B cell (primary cell): Measurements from ENCODE around the gene ADM5. TPM values are rescaled to one million over a fixed set of nuclear protein-coding genes. Genes with fewer than 3 reads are reported as not detected.

Experiments used
- ATAC-seq: fragments of 200-7000 bp; cut with Tn5 transposase; one replicate; pipeline ENCODE4 v1.10.0; 2021; ENCODE audit warnings: low read depth, mild to moderate bottlenecking, moderate number of reproducible peaks, moderate library complexity
- CTCF ChIA-PET: fragments of 350-600 bp; sonication (Branson Sonifier 250); formaldehyde crosslinking; loops from one replicate; lab custom pipeline; 2021; ENCODE audit warnings: antibody characterized with exemption, inconsistent platforms; lab: Charles Lee
- POLR2A ChIA-PET: fragments of 350-600 bp; sonication (Branson Sonifier 250); formaldehyde crosslinking; loops from one replicate; lab custom pipeline; 2021; ENCODE audit warnings: antibody characterized with exemption; lab: Charles Lee
- DNase-seq: peaks from one replicate; pipeline ENCODE4 v3.0.0; 2013
- H2AFZ ChIP-seq: 2 replicates; pipeline ENCODE4 v1.6.1; 2012; ENCODE audit warnings: mild to moderate bottlenecking, low read depth, low read length; ENCODE audit not compliant: insufficient read depth, poor library complexity, severe bottlenecking
- H3K27ac ChIP-seq, 2 donors: 1 replicate in 1 of 2; 2 replicates in 1 of 2; pipeline ENCODE4 v1.5.1; 2012 to 2013; ENCODE audit warnings: low read length in 2 of 2, mild to moderate bottlenecking in 2 of 2, moderate library complexity in 1 of 2
- H3K27me3 ChIP-seq, 4 experiments: fragments of 200-600 bp in 1 of 4; sonication (generic) in 1 of 4; replicated peaks in 1 of 4; 1 replicate in 2 of 4; 2 replicates in 2 of 4; pipeline versions ENCODE4 v1.6.1 to v1.7.0; 2013 to 2016; ENCODE audit warnings: low read length in 3 of 4, mild to moderate bottlenecking in 2 of 4, mixed read lengths in 1 of 4, moderate library complexity in 1 of 4; ENCODE audit not compliant: insufficient read depth in 4 of 4, control insufficient read depth in 3 of 4; ENCODE audit errors: control extremely low read depth in 1 of 4
- H3K36me3 ChIP-seq, 2 experiments: replicated peaks in 1 of 2; 1 replicate in 1 of 2; 2 replicates in 1 of 2; pipeline versions ENCODE4 v1.6.1 to v1.7.1; 2013; ENCODE audit warnings: low read length in 1 of 2; ENCODE audit not compliant: insufficient read depth in 2 of 2, control insufficient read depth in 1 of 2; ENCODE audit errors: control extremely low read depth in 1 of 2, extremely low read depth in 1 of 2
- H3K4me1 ChIP-seq, 2 donors: fragments of 200-600 bp in 1 of 2; sonication (generic) in 1 of 2; 1 replicate in 1 of 2; 2 replicates in 1 of 2; pipeline versions ENCODE4 v1.5.1 to v1.6.1; 2013 to 2017; ENCODE audit warnings: low read length in 2 of 2; ENCODE audit not compliant: control insufficient read depth in 2 of 2, insufficient read depth in 2 of 2
- H3K4me2 ChIP-seq: replicated peaks from 2 replicates; pipeline ENCODE3; 2012; ENCODE audit warnings: mild to moderate bottlenecking, low read depth, low read length; ENCODE audit not compliant: poor library complexity, severe bottlenecking
- H3K4me3 ChIP-seq, 5 experiments: fragments of 200-600 bp in 1 of 5; sonication (generic) in 1 of 5; 1 replicate in 3 of 5; 2 replicates in 2 of 5; pipeline versions ENCODE4 v1.5.1 to v1.7.0; 2011 to 2016; ENCODE audit warnings: low read length in 4 of 5, mild to moderate bottlenecking in 4 of 5, low read depth in 2 of 5, control low read depth in 1 of 5, moderate library complexity in 1 of 5; ENCODE audit not compliant: insufficient read depth in 1 of 5; ENCODE audit errors: control extremely low read depth in 1 of 5, extremely low read depth in 1 of 5
- H3K79me2 ChIP-seq: fragments of 200-600 bp; sonication (generic); one replicate; pipeline ENCODE4 v1.6.0; 2016; ENCODE audit warnings: low read length; ENCODE audit not compliant: control insufficient read depth, insufficient read depth
- H3K9ac ChIP-seq: fragments of 200-600 bp; sonication (generic); 2 replicates; pipeline ENCODE4 v1.6.1; 2017; ENCODE audit warnings: mild to moderate bottlenecking, low read length, moderate library complexity
- H3K9me3 ChIP-seq, 3 donors: one replicate each; pipeline versions ENCODE4 v1.6.1 to v1.7.1; 2013; ENCODE audit warnings: low read length in 2 of 3; ENCODE audit not compliant: control insufficient read depth in 2 of 3, insufficient read depth in 1 of 3; ENCODE audit errors: control extremely low read depth in 1 of 3
- H4K20me1 ChIP-seq: 2 replicates; pipeline ENCODE4 v1.6.0; 2012; ENCODE audit warnings: mild to moderate bottlenecking, low read length; ENCODE audit not compliant: insufficient read depth, control insufficient read depth, poor library complexity, severe bottlenecking
- H3K27ac Mint-ChIP-seq: one replicate; pipeline ENCODE4 v1.8.0; 2021; ENCODE audit warnings: mixed read lengths
- H3K27me3 Mint-ChIP-seq: one replicate; pipeline ENCODE4 v1.8.0; 2021; ENCODE audit warnings: mixed read lengths
- H3K4me1 Mint-ChIP-seq: one replicate; pipeline ENCODE4 v1.8.0; 2021; ENCODE audit warnings: mixed read lengths
- H3K4me3 Mint-ChIP-seq: one replicate; pipeline ENCODE4 v1.8.0; 2021; ENCODE audit warnings: mixed read lengths
- H3K9me3 Mint-ChIP-seq: one replicate; pipeline ENCODE4 v1.8.0; 2022; ENCODE audit warnings: mixed read lengths; ENCODE audit not compliant: insufficient read depth
- EZH2 ChIP-seq: IDR thresholded peaks from 2 replicates; pipeline ENCODE4 v1.6.1; 2012; ENCODE audit warnings: borderline replicate concordance, low read depth, mild to moderate bottlenecking, moderate library complexity, low read length; ENCODE audit not compliant: insufficient read depth, poor library complexity, severe bottlenecking
- WGBS: methylation state at CpG from one replicate; pipeline ENCODE4 v1.1.5; 2013; ENCODE audit warnings: missing lambda C conversion rate; ENCODE audit not compliant: insufficient coverage; 5-methylcytosine and 5-hydroxymethylcytosine counted together
- intact Hi-C: fragments of 100-400 bp; cut with micrococcal nuclease; formaldehyde crosslinking; loops from one replicate; pipeline ENCODE4 v1.10.0; 2022
- polyA plus RNA-seq: library from polyadenylated mRNA; depleted of rRNA; stranded (reverse); fragments of >200 nt; gene quantifications from 2 replicates; pipeline ENCODE4 v1.2.3, GENCODE V29; 2012
- total RNA-seq, 2 donors: library from RNA; stranded (reverse); fragments of 120-200 nt in 1 of 2; gene quantifications; 1 replicate in 1 of 2; 2 replicates in 1 of 2; pipeline versions ENCODE4 v1.2.3 to v1.2.4, GENCODE V29; 2013 to 2022
- TF ChIP-seq, protein P1 (sequence below): fragments of 200-600 bp; IDR thresholded peaks from one replicate; pipeline ENCODE4 v1.8.0; 2022; ENCODE audit warnings: antibody characterized with exemption, mild to moderate bottlenecking

Gene ADM5
- total and polyA plus RNA-seq, 2 donors (not counting 1 experiment from before 2014, with no cell fraction given): 5.6 to 8.4 TPM

- CTCF ChIA-PET: interaction anchor here (0.6 to 1.9 kb wide), 5 partner anchors 10 to 177 kb away, joined by 3 to 8 read pairs (median 7); partner anchors contain the start of genes NOSIP and PRRG2
- Histone ChIP-seq H3K79me2 (peaks cover 61% of the 10 kb centered on the region), H3K4me3 (no peak overlapping the region), H3K4me2 (no peak overlapping the region), H3K9ac (no peak overlapping the region), H4K20me1 (peaks cover 84% of the 10 kb centered on the region), H2AFZ (no peak overlapping the region), H3K36me3 (peaks cover 0 to 55% of the 10 kb centered on the region in 2 experiments), H3K27ac (no peak overlapping the region), H3K4me1 (peaks cover 26 to 33% of the 10 kb centered on the region in 2 donors), H3K27me3 (no peaks in the 10 kb centered on the region), H3K9me3 (no peaks in the 10 kb centered on the region)
- no peak for ATAC-seq
- no peak overlapping the region for H3K4me3 Mint-ChIP-seq
- TF ChIP-seq EZH2: no peak
- TF ChIP-seq, protein P1, sequence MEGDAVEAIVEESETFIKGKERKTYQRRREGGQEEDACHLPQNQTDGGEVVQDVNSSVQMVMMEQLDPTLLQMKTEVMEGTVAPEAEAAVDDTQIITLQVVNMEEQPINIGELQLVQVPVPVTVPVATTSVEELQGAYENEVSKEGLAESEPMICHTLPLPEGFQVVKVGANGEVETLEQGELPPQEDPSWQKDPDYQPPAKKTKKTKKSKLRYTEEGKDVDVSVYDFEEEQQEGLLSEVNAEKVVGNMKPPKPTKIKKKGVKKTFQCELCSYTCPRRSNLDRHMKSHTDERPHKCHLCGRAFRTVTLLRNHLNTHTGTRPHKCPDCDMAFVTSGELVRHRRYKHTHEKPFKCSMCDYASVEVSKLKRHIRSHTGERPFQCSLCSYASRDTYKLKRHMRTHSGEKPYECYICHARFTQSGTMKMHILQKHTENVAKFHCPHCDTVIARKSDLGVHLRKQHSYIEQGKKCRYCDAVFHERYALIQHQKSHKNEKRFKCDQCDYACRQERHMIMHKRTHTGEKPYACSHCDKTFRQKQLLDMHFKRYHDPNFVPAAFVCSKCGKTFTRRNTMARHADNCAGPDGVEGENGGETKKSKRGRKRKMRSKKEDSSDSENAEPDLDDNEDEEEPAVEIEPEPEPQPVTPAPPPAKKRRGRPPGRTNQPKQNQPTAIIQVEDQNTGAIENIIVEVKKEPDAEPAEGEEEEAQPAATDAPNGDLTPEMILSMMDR: no peak
- peak overlapping the region; percentile 15 for H3K27ac Mint-ChIP-seq
- intact Hi-C loops: no loop called here
- no peaks in the 10 kb centered on the region for H3K27me3 Mint-ChIP-seq
- POLR2A ChIA-PET: no interaction called here
- H3K9me3 Mint-ChIP-seq: no peaks in the 10 kb centered on the region
- H3K4me1 Mint-ChIP-seq: peaks cover 34% of the 10 kb centered on the region
- 98% methylated on average over 16 of the region's 19 CpGs for WGBS
- DNase-seq: peak; percentile 25
These were observed 7.6 kb upstream of the ADM5 start for GRCh38 chr19:49681830-49682229.

DNA sequence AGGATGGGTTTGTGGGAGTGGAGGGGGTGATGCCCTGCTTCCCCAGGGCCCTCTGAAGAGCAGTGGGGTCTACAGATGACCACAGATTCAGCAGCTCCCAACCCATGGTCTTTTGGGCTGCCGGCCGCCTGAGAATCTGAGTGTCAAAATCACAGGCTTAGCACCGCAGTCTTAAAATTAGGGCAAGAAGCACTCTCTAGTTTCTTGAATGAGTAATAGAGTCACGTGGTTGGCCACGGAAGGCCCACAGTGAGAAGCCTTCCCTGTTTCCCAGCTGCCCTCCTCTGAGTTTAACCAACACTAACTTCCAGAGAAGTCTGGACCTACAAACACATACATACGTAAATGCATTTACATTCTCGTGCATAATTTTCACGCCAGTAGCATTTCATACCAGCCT lies 7.1 kb upstream of the ADM5 start:
- Histone ChIP-seq H3K9ac (no peak overlapping the region), H3K4me1 (peaks cover 26 to 33% of the 10 kb centered on the region in 2 donors), H3K4me2 (no peak overlapping the region), H4K20me1 (peaks cover 82% of the 10 kb centered on the region), H3K27me3 (no peaks in the 10 kb centered on the region), H3K9me3 (no peaks in the 10 kb centered on the region), H3K79me2 (peaks cover 59% of the 10 kb centered on the region), H2AFZ (no peak overlapping the region), H3K36me3 (peaks cover 0 to 59% of the 10 kb centered on the region in 2 experiments), H3K27ac (no peak overlapping the region), H3K4me3 (no peak overlapping the region)
- CTCF ChIA-PET: interaction anchor here (1.9 kb wide), 1 partner anchor 10 kb away, joined by 8 read pairs; no protein-coding TSS in a partner anchor
- ATAC-seq (no peak), DNase-seq (no peak)
- TF ChIP-seq, protein P1: no peak
- TF ChIP-seq EZH2: no peak
- H3K4me1 Mint-ChIP-seq: peaks cover 30% of the 10 kb centered on the region
- no peaks in the 10 kb centered on the region for H3K9me3 Mint-ChIP-seq
- H3K27me3 Mint-ChIP-seq: no peaks in the 10 kb centered on the region
- POLR2A ChIA-PET: no interaction called here
- WGBS: 97% methylated on average over 6 of the region's 8 CpGs
- H3K4me3 Mint-ChIP-seq: no peak overlapping the region
- peak overlapping the region; percentile 15 for H3K27ac Mint-ChIP-seq
- intact Hi-C loops: no loop called here
